GM23248 (cell line): ENCODE results near the gene EGFR. TPM values are rescaled to one million over a fixed set of nuclear protein-coding genes. Genes with fewer than 3 reads are reported as not detected.

Source experiments
- DNase-seq: peaks from one replicate; pipeline ENCODE4 v3.0.0-alpha.2; 2015
- H2AFZ ChIP-seq: fragments of 200-600 bp; sonication (generic); 2 replicates; pipeline ENCODE4 v1.6.1; 2016; ENCODE audit warnings: antibody characterized with exemption
- H3F3A ChIP-seq: fragments of 200-600 bp; sonication (generic); 2 replicates; pipeline ENCODE4 v1.6.1; 2016; ENCODE audit warnings: mild to moderate bottlenecking, antibody characterized with exemption, mixed run types; ENCODE audit not compliant: insufficient read depth
- H3K27ac ChIP-seq: fragments of 200-600 bp; sonication (generic); 2 replicates; pipeline ENCODE4 v1.5.1; 2016; ENCODE audit warnings: mild to moderate bottlenecking
- H3K27me3 ChIP-seq: fragments of 200-600 bp; sonication (generic); replicated peaks from 2 replicates; pipeline ENCODE4 v1.6.1; 2016; ENCODE audit warnings: mild to moderate bottlenecking; ENCODE audit not compliant: insufficient read depth
- H3K36me3 ChIP-seq: fragments of 200-600 bp; sonication (generic); 2 replicates; pipeline ENCODE4 v1.6.1; 2016; ENCODE audit warnings: low read depth, mild to moderate bottlenecking
- H3K4me1 ChIP-seq: fragments of 200-600 bp; sonication (generic); 2 replicates; pipeline ENCODE4 v1.6.1; 2016; ENCODE audit warnings: mild to moderate bottlenecking; ENCODE audit not compliant: insufficient read depth
- H3K4me2 ChIP-seq: fragments of 200-600 bp; sonication (generic); one replicate; pipeline ENCODE4 v1.6.1; 2016; ENCODE audit warnings: mild to moderate bottlenecking; ENCODE audit not compliant: unreplicated experiment
- H3K4me3 ChIP-seq: fragments of 200-600 bp; sonication (generic); 2 replicates; pipeline ENCODE4 v1.5.1; 2016; ENCODE audit warnings: mild to moderate bottlenecking
- H3K79me2 ChIP-seq: fragments of 200-600 bp; sonication (generic); 2 replicates; pipeline ENCODE4 v1.6.1; 2016; ENCODE audit warnings: mild to moderate bottlenecking; ENCODE audit not compliant: insufficient read depth
- H3K9ac ChIP-seq: fragments of 200-600 bp; sonication (generic); 2 replicates; pipeline ENCODE4 v1.6.1; 2016; ENCODE audit warnings: mild to moderate bottlenecking
- H3K9me2 ChIP-seq: fragments of 200-600 bp; sonication (generic); 2 replicates; pipeline ENCODE4 v1.6.1; 2016; ENCODE audit warnings: mixed run types, mild to moderate bottlenecking, moderate library complexity; ENCODE audit not compliant: insufficient read depth
- H3K9me3 ChIP-seq: fragments of 200-600 bp; sonication (generic); one replicate; pipeline ENCODE4 v1.6.1; 2017; ENCODE audit warnings: low read depth
- H4K20me1 ChIP-seq: fragments of 200-600 bp; sonication (generic); 2 replicates; pipeline ENCODE4 v1.6.0; 2016; ENCODE audit not compliant: insufficient read depth
- EZH2 ChIP-seq: fragments of 200-600 bp; sonication (generic); IDR thresholded peaks from 2 replicates; pipeline ENCODE4 v1.6.1; 2018; ENCODE audit warnings: antibody characterized with exemption, mild to moderate bottlenecking; ENCODE audit not compliant: insufficient read depth, poor library complexity, severe bottlenecking
- EZH2phosphoT487 ChIP-seq: fragments of 200-600 bp; sonication (generic); IDR thresholded peaks from 2 replicates; pipeline ENCODE4 v1.6.1; 2018; ENCODE audit warnings: antibody characterized with exemption, moderate library complexity, mild to moderate bottlenecking, low read depth; ENCODE audit not compliant: insufficient read depth
- WGBS, 2 experiments: methylation state at CpG; one replicate each; pipeline ENCODE4 v1.1.6; 2015 to 2017; ENCODE audit warnings: low lambda C conversion rate in 2 of 2, low coverage in 1 of 2; ENCODE audit errors: missing lambda C conversion rate in 2 of 2; 5-methylcytosine and 5-hydroxymethylcytosine counted together
- in situ Hi-C: fragments of 300-500 bp; cut with MboI; formaldehyde crosslinking; loops from 2 replicates; pipeline ENCODE4 v1.15.0; 2020
- polyA plus RNA-seq: library from polyadenylated mRNA; unstranded; fragments of >200 nt; fragmentation: Nextera tagmentation; extraction: Ambion mirVana; gene quantifications from 2 replicates; pipeline ENCODE4 v1.2.1, GENCODE V29; 2016
- total RNA-seq: library from RNA; depleted of rRNA; stranded (reverse); fragments of >200 nt; shearing (Covaris generic); gene quantifications from 2 replicates; pipeline ENCODE4 v1.2.3, GENCODE V29; 2014

EGFR gene
- total and polyA plus RNA-seq, 2 experiments from 2014 or later, result 48.7 to 53.5 TPM

- Histone ChIP-seq H3K27ac (no peak overlapping the region), H3K4me3 (no peak overlapping the region), H3K4me1 (peaks cover 30% of the 10 kb centered on the region), H3K9me3 (no peaks in the 10 kb centered on the region), H2AFZ (no peak overlapping the region), H3F3A (peaks cover 54% of the 10 kb centered on the region), H3K9ac (no peak overlapping the region), H3K27me3 (no peaks in the 10 kb centered on the region), H3K4me2 (no peak overlapping the region), H3K9me2 (no peaks in the 10 kb centered on the region), H3K79me2 (no peaks in the 10 kb centered on the region), H4K20me1 (no peaks in the 10 kb centered on the region), H3K36me3 (peaks cover 25% of the 10 kb centered on the region)
- WGBS, 2 experiments, result 94 to 98% methylated on average over 15 of the region's 15 CpGs
- in situ Hi-C loops, result no loop called here
- TF ChIP-seq EZH2 (no peak), EZH2phosphoT487 (no peak)
- DNase-seq, result no peak
These were observed 169.8 kb downstream of the EGFR start for GRCh38 chr7:55188590-55189138.

GRCh38 chr7:55189146-55189766, 170.4 kb downstream of the EGFR start:
- peaks cover 25% of the 10 kb centered on the region for H3K36me3 ChIP-seq
- no peaks in the 10 kb centered on the region for H3K27me3 ChIP-seq
- WGBS, 2 experiments, result 69 to 71% methylated on average over 11 of the region's 11 CpGs
- H3F3A ChIP-seq, result peaks cover 52% of the 10 kb centered on the region
- no peaks in the 10 kb centered on the region for H3K9me3 ChIP-seq
- in situ Hi-C loops, result no loop called here
- no peaks in the 10 kb centered on the region for H4K20me1 ChIP-seq
- no peaks in the 10 kb centered on the region for H3K79me2 ChIP-seq
- H3K27ac ChIP-seq, result no peak overlapping the region
- H2AFZ ChIP-seq, result no peak overlapping the region
- H3K9me2 ChIP-seq, result no peaks in the 10 kb centered on the region
- TF ChIP-seq EZH2phosphoT487 (no peak), EZH2 (no peak)
- H3K9ac ChIP-seq, result no peak overlapping the region
- H3K4me2 ChIP-seq, result no peak overlapping the region
- H3K4me1 ChIP-seq, result peaks cover 31% of the 10 kb centered on the region
- H3K4me3 ChIP-seq, result no peak overlapping the region
- DNase-seq, result no peak

- H3K27ac ChIP-seq, result no peak overlapping the region
- H3K4me3 ChIP-seq, result no peak overlapping the region
- no peak overlapping the region for H3K9ac ChIP-seq
- H3K4me1 ChIP-seq, result peaks cover 31% of the 10 kb centered on the region
- H3F3A ChIP-seq, result peaks cover 46% of the 10 kb centered on the region
- no peaks in the 10 kb centered on the region for H4K20me1 ChIP-seq
- peaks cover 6% of the 10 kb centered on the region; the same call in 1 of the 2 replicates for H3K79me2 ChIP-seq
- no peak overlapping the region for H2AFZ ChIP-seq
- WGBS, 2 experiments, result 87 to 90% methylated on average over 14 to 16 of the region's 16 CpGs
- no peak for DNase-seq
- in situ Hi-C loops, result no loop called here
- no peaks in the 10 kb centered on the region for H3K9me2 ChIP-seq
- H3K9me3 ChIP-seq, result no peaks in the 10 kb centered on the region
- TF ChIP-seq EZH2 (no peak), EZH2phosphoT487 (no peak)
- H3K36me3 ChIP-seq, result peaks cover 25% of the 10 kb centered on the region
- no peaks in the 10 kb centered on the region for H3K27me3 ChIP-seq
- H3K4me2 ChIP-seq, result no peak overlapping the region
These were observed 171.1 kb downstream of the EGFR start for GRCh38 chr7:55189878-55190436.

- 93 to 96% methylated on average over 7 of the region's 7 CpGs for WGBS, 2 experiments
- Histone ChIP-seq H3K4me2 (no peak overlapping the region), H2AFZ (no peak overlapping the region), H3K36me3 (peaks cover 24% of the 10 kb centered on the region), H3F3A (peaks cover 46% of the 10 kb centered on the region), H3K79me2 (peaks cover 12% of the 10 kb centered on the region; the same call in 1 of the 2 replicates), H3K9me2 (no peaks in the 10 kb centered on the region), H3K9me3 (no peaks in the 10 kb centered on the region), H3K27ac (no peak overlapping the region), H3K27me3 (no peaks in the 10 kb centered on the region), H4K20me1 (no peaks in the 10 kb centered on the region), H3K4me1 (peaks cover 30% of the 10 kb centered on the region), H3K9ac (no peak overlapping the region), H3K4me3 (no peak overlapping the region)
- no peak for DNase-seq
- TF ChIP-seq EZH2 (no peak), EZH2phosphoT487 (no peak)
- in situ Hi-C loops, result no loop called here
These were observed 171.8 kb downstream of the EGFR start for GRCh38 chr7:55190511-55191160.
